GM18519 (cell line): ENCODE measurements around the gene TAX1BP3.

Source experiments
- ATAC-seq: cut with Tn5 transposase; IDR thresholded peaks from one replicate; pipeline ENCODE4 v1.9.1; 2021; ENCODE audit warnings: mild to moderate bottlenecking, moderate library complexity; ENCODE audit not compliant: unreplicated experiment, low FRiP score

Gene TAX1BP3

GRCh38 chr17:3689262-3690093 is 21.1 kb upstream of the TAX1BP3 start:
- ATAC-seq = no peak

DNA sequence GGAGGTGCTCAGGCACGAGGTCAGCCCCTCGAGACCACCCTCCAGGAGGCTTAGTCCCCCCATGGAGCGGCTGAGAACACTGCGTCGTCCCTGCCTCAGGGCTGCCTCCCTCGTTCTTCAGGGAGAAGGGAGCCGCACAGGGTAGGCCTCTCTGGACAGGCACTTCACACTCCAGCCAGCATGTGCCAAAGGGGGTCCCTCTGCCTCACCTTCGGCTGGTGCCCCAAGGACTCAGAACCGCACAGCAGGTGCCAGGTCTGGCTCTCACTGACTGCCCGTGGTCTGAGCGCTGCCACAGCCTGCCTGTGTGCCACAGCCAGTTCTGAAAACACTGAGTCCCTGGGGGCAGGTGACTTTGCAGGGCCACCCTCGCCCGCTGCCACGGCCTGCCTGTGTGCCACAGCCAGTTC is 20.5 kb upstream of the TAX1BP3 start:
- ATAC-seq = no peak

GRCh38 chr17:3688027-3688553 is 19.7 kb upstream of the TAX1BP3 start:
- ATAC-seq = no peak

DNA sequence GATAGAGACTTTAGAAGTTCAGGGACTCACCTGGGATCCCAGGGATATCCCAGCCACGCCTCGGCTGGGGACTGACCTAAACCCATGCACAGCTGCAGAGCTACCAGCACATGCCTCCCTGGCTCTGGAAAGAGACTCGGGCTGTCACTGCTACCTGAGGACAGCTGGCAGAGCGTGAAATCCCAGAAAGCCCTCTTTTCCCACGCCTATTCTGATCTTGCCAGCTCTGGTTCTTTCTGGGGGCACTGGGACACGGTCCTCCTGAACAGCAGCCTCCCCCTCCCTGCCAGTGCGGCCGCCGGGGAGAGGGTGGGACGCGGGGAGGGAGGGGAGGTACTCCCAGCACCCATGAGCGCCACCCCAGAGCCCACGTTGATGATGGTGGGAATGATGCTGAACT is 16.8 kb upstream of the TAX1BP3 start:
- no peak for ATAC-seq

DNA sequence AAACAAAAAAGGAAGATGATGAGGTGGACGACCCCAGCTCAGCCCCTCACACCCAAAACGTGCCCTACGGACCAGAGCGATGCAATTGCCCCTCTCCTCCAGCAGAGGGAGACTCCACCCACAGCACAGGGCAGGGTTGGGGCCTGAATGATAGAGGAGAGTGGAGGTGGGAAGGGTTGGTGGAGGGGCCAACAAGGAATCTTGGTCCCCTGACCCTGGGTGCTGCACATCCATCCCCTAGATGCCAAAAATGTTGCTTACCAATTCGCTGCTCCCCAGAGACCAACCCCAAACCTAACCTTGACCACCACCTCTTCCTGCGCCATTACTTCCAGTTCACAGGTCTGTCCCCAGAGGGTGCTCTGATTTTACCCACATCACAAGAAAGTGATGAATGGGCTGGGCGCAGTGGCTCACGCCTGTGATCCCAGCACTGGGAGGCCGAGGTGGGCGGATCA is 14.7 kb upstream of the TAX1BP3 start:
- ATAC-seq = no peak

GRCh38 chr17:3682033-3682432 is 13.7 kb upstream of the TAX1BP3 start:
- ATAC-seq = no peak

DNA sequence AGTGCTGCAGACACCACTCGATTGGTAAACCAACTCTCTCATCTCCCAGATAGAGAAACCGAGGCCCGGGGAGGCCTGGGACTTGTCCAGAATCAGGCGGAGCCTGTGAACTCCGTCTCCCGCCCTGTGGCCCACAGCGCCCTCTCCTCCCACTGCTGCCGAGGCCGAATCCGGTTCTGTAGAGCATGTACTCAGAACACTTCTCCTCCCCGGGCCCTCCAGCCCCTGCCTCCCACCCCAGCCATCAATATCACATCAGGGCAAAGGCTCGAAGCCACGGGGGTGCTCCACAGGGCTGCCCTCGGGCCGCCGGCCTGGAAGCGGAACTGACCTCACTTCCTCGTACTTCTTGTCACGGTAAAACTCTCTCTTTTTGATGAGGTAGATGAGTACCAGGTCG is 13.2 kb upstream of the TAX1BP3 start:
- no peak for ATAC-seq

GRCh38 chr17:3681057-3681456 is 12.7 kb upstream of the TAX1BP3 start:
- no peak for ATAC-seq

- ATAC-seq = no peak
Observed at GRCh38 chr17:3679531-3680126, 11.3 kb upstream of the TAX1BP3 start.

DNA sequence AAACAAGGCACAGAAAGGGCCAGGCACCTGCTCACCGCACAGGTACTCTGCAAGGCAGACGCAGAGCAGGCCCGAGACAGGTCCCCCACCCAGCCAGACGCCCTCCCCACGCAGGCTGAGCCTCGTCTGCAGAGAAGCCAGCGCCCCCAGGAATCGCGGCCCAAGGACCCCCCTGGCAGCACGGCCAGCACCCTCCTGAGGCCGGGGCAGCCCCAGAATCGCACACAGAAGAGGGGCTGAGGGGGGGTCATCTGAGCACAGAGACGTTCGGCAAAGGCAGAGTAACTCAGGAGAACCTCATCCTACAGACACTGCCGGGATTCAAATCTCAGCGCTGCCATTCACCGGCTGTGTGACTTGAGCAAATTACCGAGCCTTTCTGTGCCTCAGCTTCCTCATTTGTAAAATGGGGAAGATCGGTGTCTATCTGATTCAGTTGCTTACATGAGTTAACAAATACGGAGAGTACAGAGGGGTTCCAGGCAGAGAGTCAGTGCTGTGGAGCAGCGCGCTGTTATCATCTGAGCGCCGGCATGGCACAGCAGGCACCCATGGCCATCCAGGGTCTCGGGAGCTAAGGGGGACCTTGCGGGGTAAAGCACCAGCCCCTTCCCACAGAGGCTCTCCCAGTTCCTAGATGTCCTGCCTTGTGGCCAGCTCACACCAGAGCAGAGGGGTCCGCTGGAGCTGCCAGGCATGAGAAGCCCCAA is 10.6 kb upstream of the TAX1BP3 start:
- ATAC-seq = no peak

DNA sequence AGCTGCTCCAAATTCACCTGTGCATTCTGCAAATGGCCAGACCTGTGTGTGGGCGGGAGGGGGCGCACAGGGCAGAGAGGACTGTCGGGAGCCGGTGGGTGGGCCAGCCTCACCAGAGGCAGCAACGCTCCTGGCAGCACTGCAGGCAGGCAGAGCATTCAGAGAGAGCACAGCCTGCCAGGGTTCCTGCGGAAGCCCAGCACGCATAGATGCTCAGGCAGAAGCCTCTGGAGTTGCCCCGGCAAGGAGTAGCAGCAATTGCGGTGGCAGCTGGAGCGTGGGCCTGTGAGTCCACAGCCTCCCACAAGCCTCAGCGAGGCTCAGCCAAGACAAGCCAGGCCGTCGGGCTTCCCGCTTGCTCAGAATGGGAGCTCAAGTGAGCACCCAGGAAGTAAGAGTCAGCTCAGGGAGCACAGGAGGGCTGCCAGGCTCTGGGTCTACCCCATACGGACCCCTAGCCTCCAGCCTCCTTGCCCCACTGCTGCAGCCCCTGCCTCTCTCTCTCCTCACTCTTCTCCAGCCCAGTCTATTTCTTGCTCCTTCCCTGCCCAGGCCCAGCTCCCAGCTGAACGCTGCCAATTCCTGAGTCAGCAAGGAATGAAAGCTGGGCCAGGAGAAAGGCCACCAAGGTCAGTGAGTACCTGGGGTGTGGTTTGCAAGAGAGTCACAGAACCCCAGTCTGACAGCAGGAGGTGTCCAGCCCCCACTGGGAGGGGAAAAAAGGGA is 9.9 kb upstream of the TAX1BP3 start:
- ATAC-seq = no peak

DNA sequence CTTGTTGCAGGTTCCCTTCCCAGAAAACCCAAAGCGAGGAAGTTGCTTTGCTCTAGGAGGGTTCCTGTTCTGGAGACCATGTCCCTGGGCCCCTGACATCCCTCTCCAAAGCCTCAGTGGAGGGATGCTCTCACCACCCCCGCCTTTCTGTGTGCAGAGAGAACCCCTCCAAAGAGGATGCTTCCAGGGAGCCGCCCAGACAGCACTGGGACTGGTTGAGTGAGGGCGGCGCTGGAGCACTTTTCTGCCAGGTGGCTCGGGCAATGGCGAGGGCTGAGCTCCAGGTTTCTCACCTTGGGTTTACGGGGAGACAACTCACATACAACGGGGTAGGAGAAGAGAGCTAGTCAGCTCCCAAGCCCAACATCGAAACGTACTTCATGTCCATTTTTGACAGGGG is 7.5 kb upstream of the TAX1BP3 start:
- ATAC-seq = no peak

- no peak for ATAC-seq
Observed at GRCh38 chr17:3672571-3672970, 4.2 kb upstream of the TAX1BP3 start.

GRCh38 chr17:3669548-3669947 is 1.2 kb upstream of the TAX1BP3 start:
- ATAC-seq = no peak

DNA sequence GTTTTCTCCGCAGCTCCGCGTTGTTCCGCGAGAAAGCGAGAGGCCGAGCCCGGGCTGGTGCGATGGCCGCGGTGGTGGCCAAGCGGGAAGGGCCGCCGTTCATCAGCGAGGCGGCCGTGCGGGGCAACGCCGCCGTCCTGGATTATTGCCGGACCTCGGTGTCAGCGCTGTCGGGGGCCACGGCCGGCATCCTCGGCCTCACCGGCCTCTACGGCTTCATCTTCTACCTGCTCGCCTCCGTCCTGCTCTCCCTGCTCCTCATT is 638 bp upstream of the TAX1BP3 start:
- ATAC-seq = no peak

DNA sequence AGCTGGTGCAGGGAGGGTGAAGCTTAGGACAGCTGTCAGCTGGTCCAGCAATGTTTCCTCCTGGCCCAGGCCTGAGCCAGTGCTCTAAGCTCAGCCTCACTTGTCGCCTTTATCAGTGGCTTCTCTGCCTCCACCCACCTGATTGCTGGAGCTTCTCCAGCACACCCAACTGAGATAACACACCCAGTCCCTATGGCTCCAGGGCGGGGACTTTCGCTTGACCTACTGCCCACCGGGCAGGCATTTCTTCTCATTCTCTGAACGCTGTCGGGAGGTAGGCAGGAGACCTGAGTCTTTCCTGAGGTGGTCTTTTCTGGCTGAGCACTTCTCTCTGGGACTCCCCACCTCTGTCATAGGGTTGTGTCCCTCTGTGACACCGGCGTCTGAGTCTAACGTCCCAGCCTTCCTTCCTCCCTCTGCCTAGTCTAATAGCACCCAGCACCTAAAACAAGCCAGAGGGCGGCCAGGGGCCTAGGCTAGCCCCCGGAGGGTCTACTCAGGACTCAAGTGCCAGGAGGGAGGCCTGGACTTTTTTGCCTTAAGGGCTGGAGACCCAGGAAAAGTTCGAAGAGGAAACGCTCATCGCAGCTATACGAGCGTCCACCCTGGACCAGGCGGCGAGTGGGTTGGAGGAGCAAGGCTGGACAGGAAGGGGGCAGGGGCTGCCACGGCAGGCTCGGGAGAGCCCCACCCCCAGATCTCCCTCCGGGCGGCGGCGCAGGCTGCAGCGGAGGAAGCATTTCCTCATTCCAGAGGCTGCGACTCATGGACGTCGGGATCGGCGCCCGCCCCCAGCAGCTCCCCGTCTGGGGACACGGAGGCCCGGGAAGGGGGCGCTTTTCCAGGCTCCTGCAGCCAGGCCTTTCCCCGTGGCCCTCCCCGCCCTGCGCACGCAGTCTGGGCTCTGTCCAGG is 756 bp downstream of the TAX1BP3 start:
- no peak for ATAC-seq

DNA sequence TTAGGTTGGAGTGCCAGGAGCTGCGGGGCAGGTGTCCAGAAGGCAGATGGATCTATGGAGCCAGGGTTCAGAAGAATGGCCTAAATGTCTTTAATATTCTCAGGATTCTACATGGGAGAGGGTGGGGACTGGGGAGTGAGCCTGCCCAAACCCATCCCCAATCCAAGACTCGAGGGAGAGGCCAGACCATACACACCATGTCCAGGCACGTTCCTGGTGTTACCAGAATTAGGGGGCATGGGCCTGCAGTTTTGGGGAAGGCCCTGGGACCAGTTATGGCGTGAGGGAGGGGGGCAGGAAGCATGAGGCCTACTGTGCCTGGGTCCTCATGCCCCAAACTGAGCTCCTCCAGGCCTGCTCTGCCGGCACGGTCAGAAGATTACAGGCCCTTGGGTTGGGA is 1.9 kb downstream of the TAX1BP3 start:
- no peak for ATAC-seq

DNA sequence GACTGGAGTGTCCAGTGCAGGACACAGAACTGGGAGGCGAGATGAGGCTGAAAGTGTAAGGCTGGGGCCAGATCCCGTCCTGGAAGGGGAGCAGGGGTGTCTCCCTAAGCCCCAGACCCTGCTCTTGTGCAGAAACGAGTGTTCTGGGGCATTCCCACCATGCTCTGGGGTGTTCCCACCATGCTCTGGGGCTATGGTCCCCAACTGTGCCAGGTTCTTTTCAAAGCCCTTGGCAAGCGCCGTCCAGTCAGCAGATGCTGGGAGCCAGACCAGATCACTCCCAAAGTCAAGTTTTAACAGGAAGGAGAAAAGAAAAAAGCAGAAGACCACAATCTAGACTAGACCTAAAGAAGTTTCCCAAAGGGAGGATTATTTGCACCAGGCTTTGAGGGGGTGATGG is 2.5 kb downstream of the TAX1BP3 start:
- ATAC-seq = no peak

DNA sequence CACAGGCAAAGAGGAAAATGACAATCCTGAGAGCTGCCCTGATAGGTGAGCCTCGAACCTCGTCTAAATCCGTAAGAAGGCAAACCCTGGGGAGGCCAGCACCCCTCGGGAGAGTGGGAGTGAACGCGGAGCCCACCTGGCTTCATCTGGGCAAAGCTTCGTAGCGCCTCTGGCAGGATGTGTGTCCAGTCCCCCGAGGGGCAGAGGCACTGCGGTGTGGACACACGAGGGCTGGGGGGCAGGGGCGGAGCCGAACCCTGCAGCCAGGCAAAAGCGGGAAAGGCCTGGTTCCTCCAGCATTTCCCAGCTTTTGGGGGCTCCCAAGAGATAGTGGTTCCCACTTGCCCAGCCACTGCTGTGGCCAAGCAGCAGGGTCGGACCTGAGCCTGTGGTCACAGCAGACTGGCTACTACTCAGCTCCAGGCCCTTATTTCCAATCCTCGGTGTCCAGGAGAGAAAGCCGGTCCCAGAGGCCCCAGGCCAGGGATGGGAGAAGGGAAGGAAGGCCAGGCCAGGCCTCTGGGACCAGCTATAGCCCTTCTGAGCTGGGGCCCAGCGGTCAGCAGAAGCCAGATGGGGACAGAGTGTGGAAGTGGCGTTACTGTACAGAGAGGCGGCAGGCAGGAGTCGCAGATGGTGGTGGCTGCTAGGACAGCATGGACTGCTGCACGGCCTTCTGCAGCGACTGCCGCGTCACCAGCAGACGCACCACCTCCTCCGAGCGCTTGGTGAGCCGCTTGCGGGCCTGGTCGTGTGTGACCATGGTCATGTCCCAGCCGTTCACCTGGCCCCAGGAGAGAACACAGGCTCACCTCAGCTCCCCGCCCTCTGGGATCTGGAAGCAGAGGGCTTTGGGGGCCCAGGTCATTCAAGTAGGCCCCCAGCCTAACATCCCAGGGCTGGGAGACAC is 5.0 kb downstream of the TAX1BP3 start:
- ATAC-seq = no peak
